ENCODE data around the gene CMKLR1. TPM values are rescaled to one million over a fixed set of nuclear protein-coding genes. Genes with fewer than 3 reads are reported as not detected.

The CMKLR1 gene
- total and polyA plus RNA-seq, 2 donors (not counting 1 experiment from before 2014, with no cell fraction given), result 0.06 to 0.54 TPM

- Mint-ChIP-seq H3K4me3 (no peak overlapping the region), H3K4me1 (no peaks in the 10 kb centered on the region), H3K9me3 (ENCODE audit: insufficient read depth) (peaks cover 8% of the 10 kb centered on the region), H3K27me3 (peaks cover 13% of the 10 kb centered on the region), H3K27ac (no peak overlapping the region)
- no peak overlapping the region for H3K9ac ChIP-seq (ENCODE audit: low read length)
- DNase-seq (no peak), ATAC-seq (ENCODE audit: low read depth) (no peak)
- H3K27me3 ChIP-seq (replicated peaks in 1 of 4; ENCODE audit: control extremely low read depth in 1 of 4, control insufficient read depth in 3 of 4, insufficient read depth in 4 of 4, low read length in 3 of 4), result peaks cover 0 to 3% (median 0%) of the 10 kb centered on the region in 4 experiments
- intact Hi-C loops (cut with micrococcal nuclease), result no loop called here
- H3K4me1 ChIP-seq (ENCODE audit: control insufficient read depth in 2 of 2, insufficient read depth in 2 of 2, low read length in 2 of 2), result no peaks in the 10 kb centered on the region
- H2AFZ ChIP-seq (ENCODE audit: insufficient read depth, low read depth, low read length, poor library complexity, severe bottlenecking), result no peak overlapping the region
- H3K9me3 ChIP-seq (ENCODE audit: control extremely low read depth in 1 of 3, control insufficient read depth in 2 of 3, insufficient read depth in 1 of 3, low read length in 2 of 3), result peaks cover 0 to 5% (median 4%) of the 10 kb centered on the region in 3 donors
- 100% methylated on average over 1 of the region's 4 CpGs for WGBS (ENCODE audit: insufficient coverage)
- ChIA-PET POLR2A (no interaction called here), CTCF (no interaction called here)
- no peaks in the 10 kb centered on the region for H3K36me3 ChIP-seq (replicated peaks in 1 of 2; ENCODE audit: control extremely low read depth in 1 of 2, control insufficient read depth in 1 of 2, extremely low read depth in 1 of 2, insufficient read depth in 2 of 2, low read length in 1 of 2)
- H4K20me1 ChIP-seq (ENCODE audit: control insufficient read depth, insufficient read depth, low read length, poor library complexity, severe bottlenecking), result no peaks in the 10 kb centered on the region
- no peak overlapping the region for H3K27ac ChIP-seq (ENCODE audit: low read length in 2 of 2)
- no peak overlapping the region for H3K4me3 ChIP-seq (ENCODE audit: control extremely low read depth in 1 of 5, extremely low read depth in 1 of 5, insufficient read depth in 1 of 5, low read depth in 2 of 5, low read length in 4 of 5)
- H3K79me2 ChIP-seq (ENCODE audit: control insufficient read depth, insufficient read depth, low read length), result no peaks in the 10 kb centered on the region
- H3K4me2 ChIP-seq (replicated peaks; ENCODE audit: low read depth, low read length, poor library complexity, severe bottlenecking), result no peak overlapping the region
- TF ChIP-seq EZH2 (IDR thresholded peaks at IDR 0.05; ENCODE audit: borderline replicate concordance, insufficient read depth, low read depth, low read length, poor library complexity, severe bottlenecking), result no peak
- TF ChIP-seq, protein P1, sequence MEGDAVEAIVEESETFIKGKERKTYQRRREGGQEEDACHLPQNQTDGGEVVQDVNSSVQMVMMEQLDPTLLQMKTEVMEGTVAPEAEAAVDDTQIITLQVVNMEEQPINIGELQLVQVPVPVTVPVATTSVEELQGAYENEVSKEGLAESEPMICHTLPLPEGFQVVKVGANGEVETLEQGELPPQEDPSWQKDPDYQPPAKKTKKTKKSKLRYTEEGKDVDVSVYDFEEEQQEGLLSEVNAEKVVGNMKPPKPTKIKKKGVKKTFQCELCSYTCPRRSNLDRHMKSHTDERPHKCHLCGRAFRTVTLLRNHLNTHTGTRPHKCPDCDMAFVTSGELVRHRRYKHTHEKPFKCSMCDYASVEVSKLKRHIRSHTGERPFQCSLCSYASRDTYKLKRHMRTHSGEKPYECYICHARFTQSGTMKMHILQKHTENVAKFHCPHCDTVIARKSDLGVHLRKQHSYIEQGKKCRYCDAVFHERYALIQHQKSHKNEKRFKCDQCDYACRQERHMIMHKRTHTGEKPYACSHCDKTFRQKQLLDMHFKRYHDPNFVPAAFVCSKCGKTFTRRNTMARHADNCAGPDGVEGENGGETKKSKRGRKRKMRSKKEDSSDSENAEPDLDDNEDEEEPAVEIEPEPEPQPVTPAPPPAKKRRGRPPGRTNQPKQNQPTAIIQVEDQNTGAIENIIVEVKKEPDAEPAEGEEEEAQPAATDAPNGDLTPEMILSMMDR (IDR thresholded peaks at IDR 0.05), result no peak
These were observed 40.7 kb upstream of the CMKLR1 start for GRCh38 chr12:108379823-108380222.

- H3K4me1 ChIP-seq (ENCODE audit: control insufficient read depth in 2 of 2, insufficient read depth in 2 of 2, low read length in 2 of 2), result no peaks in the 10 kb centered on the region
- Mint-ChIP-seq H3K27ac (no peak overlapping the region), H3K9me3 (ENCODE audit: insufficient read depth) (peaks cover 12% of the 10 kb centered on the region), H3K4me1 (no peaks in the 10 kb centered on the region), H3K27me3 (peaks cover 13% of the 10 kb centered on the region), H3K4me3 (no peak overlapping the region)
- TF ChIP-seq EZH2 (IDR thresholded peaks at IDR 0.05; ENCODE audit: borderline replicate concordance, insufficient read depth, low read depth, low read length, poor library complexity, severe bottlenecking), result no peak
- TF ChIP-seq, protein P1 (IDR thresholded peaks at IDR 0.05), result no peak
- intact Hi-C loops (cut with micrococcal nuclease), result no loop called here
- H3K79me2 ChIP-seq (ENCODE audit: control insufficient read depth, insufficient read depth, low read length), result no peaks in the 10 kb centered on the region
- H3K9me3 ChIP-seq (ENCODE audit: control extremely low read depth in 1 of 3, control insufficient read depth in 2 of 3, insufficient read depth in 1 of 3, low read length in 2 of 3), result peaks cover 0 to 9% (median 8%) of the 10 kb centered on the region in 3 donors
- H4K20me1 ChIP-seq (ENCODE audit: control insufficient read depth, insufficient read depth, low read length, poor library complexity, severe bottlenecking), result no peaks in the 10 kb centered on the region
- DNase-seq (no peak), ATAC-seq (ENCODE audit: low read depth) (no peak)
- no peaks in the 10 kb centered on the region for H3K36me3 ChIP-seq (replicated peaks in 1 of 2; ENCODE audit: control extremely low read depth in 1 of 2, control insufficient read depth in 1 of 2, extremely low read depth in 1 of 2, insufficient read depth in 2 of 2, low read length in 1 of 2)
- no peak overlapping the region for H3K27ac ChIP-seq (ENCODE audit: low read length in 2 of 2)
- H3K4me3 ChIP-seq (ENCODE audit: control extremely low read depth in 1 of 5, extremely low read depth in 1 of 5, insufficient read depth in 1 of 5, low read depth in 2 of 5, low read length in 4 of 5), result no peak overlapping the region
- no peak overlapping the region for H2AFZ ChIP-seq (ENCODE audit: insufficient read depth, low read depth, low read length, poor library complexity, severe bottlenecking)
- ChIA-PET CTCF (no interaction called here), POLR2A (no interaction called here)
- no peak overlapping the region for H3K4me2 ChIP-seq (replicated peaks; ENCODE audit: low read depth, low read length, poor library complexity, severe bottlenecking)
- H3K27me3 ChIP-seq (replicated peaks in 1 of 4; ENCODE audit: control extremely low read depth in 1 of 4, control insufficient read depth in 3 of 4, insufficient read depth in 4 of 4, low read length in 3 of 4), result peaks cover 0 to 3% (median 0%) of the 10 kb centered on the region in 4 experiments
- no peak overlapping the region for H3K9ac ChIP-seq (ENCODE audit: low read length)
- WGBS (ENCODE audit: insufficient coverage), result 97% methylated on average over 3 of the region's 3 CpGs
These were observed 39.8 kb upstream of the CMKLR1 start for GRCh38 chr12:108378926-108379325.

Measured in B cell (primary cell).